GM18508 (cell line): ENCODE results near the gene KLHL26.

Experiments used
- ATAC-seq: cut with Tn5 transposase; IDR thresholded peaks from one replicate; pipeline ENCODE4 v1.9.1; 2021; ENCODE audit warnings: moderate number of reproducible peaks; ENCODE audit not compliant: insufficient read depth, unreplicated experiment

KLHL26 gene

DNA sequence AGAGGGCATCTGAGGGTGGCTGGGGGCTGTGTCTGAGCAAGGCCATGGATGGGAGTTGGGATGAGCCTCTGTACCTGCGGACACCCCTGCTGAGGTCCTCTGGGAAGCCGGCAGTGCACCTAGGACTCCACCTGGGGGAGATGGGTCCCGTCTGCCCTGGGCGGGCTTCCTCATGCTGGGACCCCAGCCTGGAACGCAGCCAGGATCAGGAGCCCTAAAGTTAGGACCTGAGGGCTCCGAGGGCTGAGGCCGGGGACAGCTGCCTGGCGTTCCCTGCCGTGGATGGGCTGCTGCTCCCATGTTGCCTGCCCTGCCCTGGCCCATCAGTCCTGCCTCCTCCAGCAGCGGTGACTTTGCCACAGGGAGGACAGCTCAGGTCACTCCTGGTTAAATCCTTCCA is 72.7 kb downstream of the KLHL26 start:
- ATAC-seq: no peak

DNA sequence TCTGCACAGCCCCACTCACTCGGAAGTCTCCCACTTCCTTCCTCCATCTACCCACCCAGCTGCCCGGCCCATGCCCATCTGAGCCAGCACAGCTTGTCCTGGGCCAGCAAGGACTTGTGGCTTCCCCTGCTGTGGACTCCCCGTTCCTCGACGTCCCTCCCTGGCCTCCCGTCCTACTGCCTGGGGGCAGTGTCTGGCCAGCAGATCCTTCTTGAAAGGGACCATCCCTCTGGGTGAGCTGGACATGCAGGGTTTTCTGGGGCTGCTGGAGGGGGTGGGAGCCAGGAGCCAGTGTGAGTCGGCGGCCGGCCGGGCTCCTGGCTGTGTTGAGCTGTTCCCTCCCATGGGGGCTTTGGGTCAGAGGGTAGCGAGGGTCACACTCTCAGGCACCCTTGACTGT is 73.4 kb downstream of the KLHL26 start:
- no peak for ATAC-seq

DNA sequence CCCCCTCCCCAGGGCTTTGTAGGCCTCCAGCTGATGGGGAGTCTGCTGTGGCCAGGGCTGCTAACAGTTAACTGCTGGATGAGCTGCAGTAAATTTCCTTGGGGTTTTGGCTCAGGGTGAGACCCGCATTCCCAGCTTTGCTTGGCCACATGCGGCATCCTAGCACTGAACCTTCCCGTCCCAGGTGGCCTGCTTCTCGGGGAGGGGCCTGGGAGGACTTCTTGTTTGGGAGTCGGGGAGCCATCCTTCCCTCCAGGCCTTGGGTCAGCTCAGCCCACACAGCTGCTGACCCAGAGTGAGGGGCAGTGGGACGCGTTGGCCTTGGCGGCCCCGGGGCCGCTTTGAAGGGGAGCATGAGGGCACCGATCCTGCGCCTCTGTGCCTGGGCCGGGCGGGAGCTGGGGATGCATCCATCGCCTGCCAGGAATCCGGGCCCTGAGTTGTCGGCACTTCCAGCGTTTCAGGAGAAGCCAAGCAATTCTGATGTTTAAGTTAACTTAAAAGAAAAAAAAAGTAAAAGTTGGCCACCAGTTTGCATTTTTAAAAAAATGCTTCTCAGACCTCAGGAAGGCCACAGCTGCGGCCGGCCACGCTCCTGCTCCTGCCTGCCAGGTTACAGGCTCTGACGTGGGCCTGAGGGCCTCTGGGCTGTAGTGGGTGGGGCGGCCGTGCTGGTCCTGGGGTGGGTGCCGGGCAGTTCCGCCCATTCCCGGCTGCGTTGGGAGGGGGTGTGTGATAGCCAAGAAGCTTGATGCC is 74.3 kb downstream of the KLHL26 start:
- ATAC-seq: no peak

GRCh38 chr19:18711893-18712292 is 75.1 kb downstream of the KLHL26 start:
- no peak for ATAC-seq

DNA sequence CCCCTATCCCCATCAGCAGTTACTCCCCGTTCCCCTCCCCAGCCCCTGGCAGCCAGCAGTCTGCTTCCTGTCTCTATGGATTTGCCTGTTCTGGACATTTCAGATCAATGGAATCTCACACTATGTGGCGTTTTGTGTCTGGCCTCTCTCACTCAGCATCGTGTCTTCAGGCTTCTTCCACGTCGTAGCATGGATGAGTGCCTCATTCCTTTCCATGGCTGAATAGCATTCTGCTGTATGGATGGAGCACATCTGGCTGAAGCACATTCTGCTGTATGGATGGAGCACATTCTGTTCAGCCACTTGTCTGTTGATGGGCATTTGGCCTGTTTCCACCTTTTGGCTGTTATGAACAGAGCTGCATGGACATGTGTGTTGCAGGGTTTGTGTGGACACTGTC is 76.2 kb downstream of the KLHL26 start:
- ATAC-seq: no peak

DNA sequence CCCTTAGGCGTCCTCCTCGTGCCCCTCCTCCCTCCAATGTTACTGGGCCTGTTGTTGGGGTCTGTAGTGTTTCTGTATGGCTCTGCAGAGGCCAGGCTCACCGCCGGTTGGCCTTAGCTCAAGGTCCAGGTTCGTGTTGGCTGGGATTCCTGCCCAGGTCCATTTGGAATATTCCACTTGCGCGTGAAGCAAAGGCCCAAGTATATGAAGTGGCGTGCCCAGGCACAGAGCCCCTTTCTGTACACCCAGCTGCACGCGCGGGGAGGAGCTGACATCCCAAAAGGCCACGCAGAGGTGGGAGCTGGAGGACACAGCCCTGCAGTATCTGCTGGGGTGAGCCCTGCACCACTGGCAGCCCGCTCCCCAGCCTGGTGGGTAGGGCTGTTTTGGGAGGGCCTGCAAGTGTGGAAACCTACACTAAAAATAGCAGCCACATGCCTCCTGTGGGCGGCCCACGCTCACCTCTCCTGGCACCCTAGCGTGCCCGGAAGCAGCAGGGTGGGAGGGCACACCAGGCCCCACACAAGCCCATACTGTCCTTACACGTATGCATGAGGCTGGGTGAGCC is 76.8 kb downstream of the KLHL26 start:
- ATAC-seq: no peak

GRCh38 chr19:18715416-18715815 is 78.6 kb downstream of the KLHL26 start:
- ATAC-seq: no peak

- ATAC-seq: no peak
Measured at GRCh38 chr19:18716857-18717256, 80.0 kb downstream of the KLHL26 start.

DNA sequence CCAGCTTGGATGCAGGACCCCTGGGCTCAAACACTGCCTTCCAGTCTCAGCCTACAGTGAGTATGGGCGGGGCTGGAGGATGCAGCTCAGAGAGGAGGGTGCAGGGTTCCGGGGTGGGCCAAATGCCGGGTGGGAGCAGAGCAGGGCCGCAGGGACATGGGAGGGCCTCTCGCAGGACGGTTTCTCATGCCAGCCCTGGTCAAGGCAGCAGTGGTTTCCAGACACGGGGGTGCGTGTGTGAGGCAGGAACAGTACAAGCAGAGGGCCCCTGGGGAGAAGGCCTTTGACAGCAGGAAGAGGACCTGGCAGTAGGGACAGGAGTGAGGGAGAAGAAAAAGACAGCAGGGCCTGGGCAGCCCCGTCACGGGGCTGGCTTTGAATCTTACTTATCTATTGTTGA is 80.8 kb downstream of the KLHL26 start:
- no peak for ATAC-seq

DNA sequence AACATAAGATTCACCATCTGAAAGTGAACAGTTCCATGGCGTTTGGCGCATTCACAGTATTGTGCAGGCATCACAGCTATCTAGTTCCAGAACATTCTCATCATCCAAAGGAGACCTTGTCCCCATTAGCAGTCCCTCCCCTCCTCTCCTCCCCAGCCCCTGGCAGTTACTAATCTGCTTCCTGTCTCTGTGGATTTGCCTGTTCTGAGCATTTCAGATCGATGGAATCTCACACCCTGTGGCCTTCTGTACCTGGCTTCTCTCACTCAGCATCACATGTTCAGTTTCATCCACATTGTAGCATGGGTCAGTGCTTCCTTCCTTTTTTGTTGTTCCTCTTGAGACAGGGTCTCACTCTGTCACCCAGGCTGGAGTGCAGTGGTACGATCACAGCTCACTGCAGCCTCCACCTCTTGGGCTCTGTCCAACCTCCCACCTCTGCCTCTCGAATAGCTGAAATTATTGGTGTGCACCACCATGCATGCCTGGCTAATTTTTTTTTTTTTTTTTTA is 81.2 kb downstream of the KLHL26 start:
- no peak for ATAC-seq

DNA sequence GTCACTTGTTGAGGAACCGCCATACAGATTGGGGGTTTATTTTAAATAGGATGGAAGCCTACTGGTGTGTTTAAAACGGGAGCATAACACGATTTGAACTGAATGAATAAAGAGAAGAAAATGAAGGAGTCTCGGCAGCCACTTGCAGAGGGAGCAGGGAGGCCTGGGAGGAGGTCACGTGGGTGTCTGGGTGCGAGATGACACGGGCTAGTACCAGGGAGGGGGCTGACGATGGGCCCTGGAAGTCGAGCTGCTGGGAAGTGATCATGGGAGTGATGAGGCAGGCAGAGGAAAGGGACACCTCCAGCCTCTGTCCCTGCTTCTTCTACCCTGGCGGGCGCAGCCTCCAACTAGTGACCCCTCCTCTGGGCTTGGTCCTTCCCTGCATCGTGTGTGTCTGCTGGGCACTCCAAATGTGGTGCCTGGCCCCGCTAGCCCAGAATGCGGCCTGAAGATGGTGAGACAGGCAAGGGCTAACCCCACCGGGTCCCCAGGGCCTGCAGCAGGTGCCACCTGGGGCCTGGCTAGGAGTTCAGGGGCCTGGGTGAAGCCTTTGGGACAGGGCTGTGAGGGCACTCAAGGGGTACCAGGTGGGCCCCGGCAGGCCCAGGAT is 82.1 kb downstream of the KLHL26 start:
- ATAC-seq: no peak

DNA sequence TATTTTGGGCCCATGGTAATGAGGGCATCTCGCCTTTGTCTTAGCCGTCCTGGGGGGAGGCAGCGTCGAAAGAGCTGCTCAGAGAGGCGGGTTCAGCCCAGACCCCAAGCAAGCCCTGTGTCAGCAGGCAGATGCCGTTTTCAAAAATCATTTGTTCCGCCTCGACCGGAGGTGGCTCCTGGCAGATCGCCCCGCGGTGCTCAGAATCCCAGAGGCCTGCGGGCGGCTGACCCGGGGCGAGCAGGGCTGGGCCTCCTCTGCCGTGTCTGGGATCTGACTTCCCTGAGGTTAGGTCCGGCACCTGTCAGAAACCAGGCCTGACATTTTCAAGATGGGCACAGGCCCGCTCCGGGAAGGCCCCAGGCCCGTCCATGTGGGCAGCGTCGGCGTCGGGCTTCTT is 82.7 kb downstream of the KLHL26 start:
- no peak for ATAC-seq
